Neural progenitor cell (in vitro differentiated cells): ENCODE results near the gene RUNX1. TPM values are rescaled to one million over a fixed set of nuclear protein-coding genes. Genes with fewer than 3 reads are reported as not detected.

Experiments
- DNase-seq: peaks from one replicate; pipeline ENCODE4 v3.0.0-alpha.2; 2016; ENCODE audit warnings: low spot score
- H2AFZ ChIP-seq: fragments of 200-600 bp; sonication (generic); replicated peaks from 2 replicates; pipeline ENCODE4 v1.6.1; 2016; ENCODE audit warnings: antibody characterized with exemption
- H3F3A ChIP-seq: fragments of 200-600 bp; sonication (generic); 2 replicates; pipeline ENCODE4 v1.6.1; 2016; ENCODE audit warnings: antibody characterized with exemption, low read depth
- H3K27ac ChIP-seq: fragments of 200-600 bp; sonication (generic); 2 replicates; pipeline ENCODE4 v1.5.1; 2016; ENCODE audit warnings: mild to moderate bottlenecking
- H3K27me3 ChIP-seq: fragments of 200-600 bp; sonication (generic); 2 replicates; pipeline ENCODE4 v1.6.1; 2016; ENCODE audit warnings: mild to moderate bottlenecking, moderate library complexity
- H3K36me3 ChIP-seq: fragments of 200-600 bp; sonication (generic); 2 replicates; pipeline ENCODE4 v1.5.1; 2016
- H3K4me1 ChIP-seq: fragments of 200-600 bp; sonication (generic); 2 replicates; pipeline ENCODE4 v1.6.1; 2016; ENCODE audit warnings: mixed run types
- H3K4me2 ChIP-seq: fragments of 200-600 bp; sonication (generic); 2 replicates; pipeline ENCODE4 v1.6.1; 2016
- H3K4me3 ChIP-seq: fragments of 200-600 bp; sonication (generic); 2 replicates; pipeline ENCODE4 v1.5.1; 2016
- H3K79me2 ChIP-seq: fragments of 200-600 bp; sonication (generic); 2 replicates; pipeline ENCODE4 v1.6.1; 2016; ENCODE audit warnings: low read depth
- H3K9ac ChIP-seq: fragments of 200-600 bp; sonication (generic); 2 replicates; pipeline ENCODE4 v1.6.1; 2016
- H3K9me3 ChIP-seq: fragments of 200-600 bp; sonication (generic); 2 replicates; pipeline ENCODE4 v1.5.1; 2016; ENCODE audit warnings: low read depth
- H4K20me1 ChIP-seq: fragments of 200-600 bp; sonication (generic); 2 replicates; pipeline ENCODE4 v1.6.1; 2016; ENCODE audit warnings: low read depth
- H3K27ac Mint-ChIP-seq: 3 replicates; pipeline ENCODE4 v1.8.0; 2021; ENCODE audit warnings: mixed read lengths
- H3K27me3 Mint-ChIP-seq: 2 replicates; pipeline ENCODE4 v1.8.0; 2022; ENCODE audit warnings: low read depth, mild to moderate bottlenecking, inconsistent platforms, moderate library complexity, mixed read lengths; ENCODE audit not compliant: insufficient read depth
- H3K36me3 Mint-ChIP-seq: 3 replicates; pipeline ENCODE4 v1.8.0; 2021; ENCODE audit warnings: mixed read lengths
- H3K4me1 Mint-ChIP-seq: 3 replicates; pipeline ENCODE4 v1.8.0; 2021; ENCODE audit warnings: mixed read lengths
- H3K4me3 Mint-ChIP-seq: 3 replicates; pipeline ENCODE4 v1.8.0; 2021; ENCODE audit warnings: mild to moderate bottlenecking, moderate library complexity, mixed read lengths
- H3K9me3 Mint-ChIP-seq: 3 replicates; pipeline ENCODE4 v1.8.0; 2020; ENCODE audit warnings: mixed read lengths
- CTCF ChIP-seq: fragments of 200-600 bp; sonication (generic); IDR thresholded peaks from 2 replicates; pipeline ENCODE4 v1.5.1; 2017; ENCODE audit warnings: antibody characterized with exemption, mild to moderate bottlenecking
- EZH2 ChIP-seq: fragments of 200-600 bp; sonication (generic); IDR thresholded peaks from 2 replicates; pipeline ENCODE4 v1.6.1; 2017; ENCODE audit warnings: antibody characterized with exemption, mild to moderate bottlenecking, moderate library complexity
- EZH2phosphoT487 ChIP-seq: fragments of 200-600 bp; sonication (generic); IDR thresholded peaks from 2 replicates; pipeline ENCODE4 v1.6.1; 2017; ENCODE audit warnings: antibody characterized with exemption
- total RNA-seq: library from RNA; depleted of rRNA; stranded (reverse); fragments of >200 nt; gene quantifications from 2 replicates; pipeline ENCODE4 v1.2.3, GENCODE V29; 2015; ENCODE audit warnings: low replicate concordance

Gene RUNX1
- total RNA-seq, 1 donor from 2014 or later: 0.09 TPM

GRCh38 chr21:34899760-34900159 is 149.3 kb downstream of the RUNX1 start:
- no peak overlapping the region for H3K4me2 ChIP-seq
- no peaks in the 10 kb centered on the region for H3F3A ChIP-seq
- H3K4me3 Mint-ChIP-seq: no peak overlapping the region
- no peaks in the 10 kb centered on the region for H3K9me3 ChIP-seq
- no peak overlapping the region for H3K27ac Mint-ChIP-seq
- peaks cover 14% of the 10 kb centered on the region for H3K27me3 ChIP-seq
- peaks cover 2% of the 10 kb centered on the region for H3K9me3 Mint-ChIP-seq
- H3K4me3 ChIP-seq: no peak overlapping the region
- H3K9ac ChIP-seq: no peak overlapping the region
- H3K36me3 Mint-ChIP-seq: no peaks in the 10 kb centered on the region
- DNase-seq: no peak
- H3K4me1 Mint-ChIP-seq: no peaks in the 10 kb centered on the region
- H3K36me3 ChIP-seq: no peaks in the 10 kb centered on the region
- no peak overlapping the region for H3K27ac ChIP-seq
- TF ChIP-seq CTCF: no peak
- no peak for TF ChIP-seq EZH2
- TF ChIP-seq EZH2phosphoT487: no peak
- H4K20me1 ChIP-seq: no peaks in the 10 kb centered on the region
- no peaks in the 10 kb centered on the region for H3K4me1 ChIP-seq
- H2AFZ ChIP-seq: no peak overlapping the region
- peaks cover 6% of the 10 kb centered on the region for H3K27me3 Mint-ChIP-seq
- H3K79me2 ChIP-seq: no peaks in the 10 kb centered on the region

GRCh38 chr21:34899302-34899701 is 149.8 kb downstream of the RUNX1 start:
- Mint-ChIP-seq H3K9me3 (peaks cover 2% of the 10 kb centered on the region), H3K36me3 (no peaks in the 10 kb centered on the region), H3K4me1 (no peaks in the 10 kb centered on the region), H3K27me3 (peaks cover 9% of the 10 kb centered on the region), H3K4me3 (no peak overlapping the region), H3K27ac (no peak overlapping the region)
- Histone ChIP-seq H3K4me1 (no peaks in the 10 kb centered on the region), H3K9me3 (no peaks in the 10 kb centered on the region), H3K27me3 (peaks cover 19% of the 10 kb centered on the region), H2AFZ (no peak overlapping the region), H3K9ac (no peak overlapping the region), H3K79me2 (no peaks in the 10 kb centered on the region), H3K4me2 (no peak overlapping the region), H3K27ac (no peak overlapping the region), H3K4me3 (no peak overlapping the region), H3F3A (no peaks in the 10 kb centered on the region), H3K36me3 (no peaks in the 10 kb centered on the region), H4K20me1 (no peaks in the 10 kb centered on the region)
- TF ChIP-seq EZH2 (no peak), EZH2phosphoT487 (no peak), CTCF (no peak)
- DNase-seq: no peak

- Mint-ChIP-seq H3K36me3 (no peaks in the 10 kb centered on the region), H3K4me3 (no peak overlapping the region), H3K27me3 (peaks cover 19% of the 10 kb centered on the region), H3K9me3 (peaks cover 2% of the 10 kb centered on the region), H3K4me1 (no peaks in the 10 kb centered on the region), H3K27ac (no peak overlapping the region)
- Histone ChIP-seq H3K79me2 (no peaks in the 10 kb centered on the region), H3K4me1 (no peaks in the 10 kb centered on the region), H4K20me1 (no peaks in the 10 kb centered on the region), H3K36me3 (no peaks in the 10 kb centered on the region), H3K4me3 (no peak overlapping the region), H3K9me3 (no peaks in the 10 kb centered on the region), H3K27me3 (peaks cover 34% of the 10 kb centered on the region), H3K9ac (no peak overlapping the region), H3K4me2 (no peak overlapping the region), H2AFZ (no peak overlapping the region), H3K27ac (no peak overlapping the region), H3F3A (no peaks in the 10 kb centered on the region)
- TF ChIP-seq EZH2phosphoT487: no peak
- no peak for TF ChIP-seq CTCF
- no peak for TF ChIP-seq EZH2
- no peak for DNase-seq
These were observed 151.3 kb downstream of the RUNX1 start for GRCh38 chr21:34897828-34898227.
